Lower leg skin (tissue), 3 donors: ENCODE measurements around the gene ZFPM1.

Experiments
- CTCF ChIP-seq, 3 donors: fragments of 450-650 bp; IDR thresholded peaks; one replicate each; pipeline ENCODE4 v1.5.1; 2016; ENCODE audit warnings: antibody characterized with exemption in 3 of 3, mild to moderate bottlenecking in 3 of 3, moderate library complexity in 2 of 3
- POLR2A ChIP-seq, 2 donors: fragments of 450-650 bp; IDR thresholded peaks; one replicate each; pipeline ENCODE4 v1.6.1; 2016 to 2017; ENCODE audit warnings: antibody characterized with exemption in 2 of 2, mild to moderate bottlenecking in 1 of 2, moderate library complexity in 1 of 2

DNA sequence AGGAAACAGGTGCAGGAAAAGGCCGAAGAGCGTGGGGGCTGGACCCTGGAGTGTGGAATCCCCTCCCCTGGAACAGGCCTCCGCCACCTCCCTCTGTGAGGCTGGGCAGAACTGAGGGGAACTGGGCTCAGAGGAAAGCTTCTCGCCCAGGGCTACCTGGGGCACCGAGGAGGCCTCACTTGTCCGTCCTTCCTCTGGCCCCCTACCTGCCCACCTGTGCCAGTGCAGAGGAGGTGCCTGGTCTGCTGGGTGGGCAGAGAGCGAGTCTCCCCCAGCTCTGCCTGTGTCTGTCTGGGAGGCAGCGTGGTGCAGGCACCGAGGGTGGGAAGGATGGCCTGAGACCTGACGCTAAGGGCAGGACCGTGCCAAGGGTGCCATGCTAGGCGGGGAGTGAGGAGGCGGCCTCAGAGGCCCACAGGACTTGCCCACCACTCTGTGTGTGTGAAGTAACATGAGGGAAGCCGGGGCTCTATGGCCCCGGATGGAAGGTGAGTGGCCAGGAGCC lies 42.2 kb downstream of the ZFPM1 start:
- TF ChIP-seq CTCF (IDR thresholded peaks at IDR 0.05) (no peak), POLR2A (IDR thresholded peaks at IDR 0.05) (no peak)
